ENCODE measurements around the gene TTC36. TPM values are rescaled to one million over a fixed set of nuclear protein-coding genes. Genes with fewer than 3 reads are reported as not detected.
A peak's percentile ranks its signal among the peaks of the same experiment; 100 is the strongest.

Gene TTC36
- total RNA-seq, 1 donor from 2014 or later: not detected

DNA sequence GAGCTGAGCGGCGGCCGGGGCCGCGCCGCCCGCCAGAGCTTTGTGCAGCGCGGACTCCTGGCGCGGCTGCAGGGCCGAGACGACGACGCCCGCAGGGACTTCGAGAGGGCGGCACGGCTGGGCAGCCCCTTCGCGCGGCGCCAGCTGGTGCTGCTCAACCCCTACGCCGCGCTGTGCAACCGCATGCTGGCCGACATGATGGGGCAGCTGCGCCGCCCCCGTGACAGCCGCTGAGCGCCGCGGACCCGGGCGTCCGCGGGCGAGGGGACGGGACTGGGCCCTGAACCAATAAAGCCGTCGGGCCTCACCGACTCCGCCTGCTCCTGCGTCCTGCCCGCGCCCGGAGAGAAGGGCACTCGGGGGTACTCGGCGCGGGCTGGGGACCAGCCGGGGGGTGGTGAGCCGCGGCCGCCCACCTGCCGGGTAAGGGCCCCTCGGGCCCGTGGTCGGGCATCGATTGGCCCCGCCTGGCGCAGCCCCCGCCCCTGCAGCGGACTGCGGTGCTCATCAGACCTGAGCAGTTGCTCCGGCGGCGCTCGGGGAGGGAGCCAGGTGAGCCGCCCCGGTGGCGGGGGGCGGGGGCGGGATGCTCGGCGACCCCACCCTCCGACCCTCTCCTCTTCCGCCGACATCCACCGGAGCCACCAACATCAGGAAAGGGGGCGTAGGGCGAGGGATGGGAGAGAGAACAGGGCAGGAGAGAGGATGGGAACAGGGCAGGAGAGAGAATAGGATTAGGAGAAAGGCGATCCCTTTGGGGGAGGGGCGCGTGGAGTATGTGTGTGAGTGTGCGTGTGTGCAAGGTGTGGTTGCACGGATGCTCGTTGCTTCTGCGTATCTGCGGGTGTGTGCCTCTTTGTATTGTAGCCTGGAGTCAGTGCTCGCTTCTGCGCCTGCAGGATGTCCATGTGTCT is 3.7 kb downstream of the TTC36 start, which contains the start of gene TMEM25:
TSS of gene TMEM25 (plus strand) at position 510 of the 914 bp plus-strand sequence. CDS start 610 bp downstream, outside the sequence.
- Histone ChIP-seq H3K4me2 (peak within 1 kb of the TSS; percentile 81), H3F3A (ENCODE audit: low read depth) (peaks cover 38% of the 10 kb centered on the region), H3K27ac (no peak within 1 kb of the TSS), H3K9me3 (ENCODE audit: low read depth) (no peaks in the 10 kb centered on the region), H3K27me3 (no peaks in the 10 kb centered on the region), H4K20me1 (ENCODE audit: low read depth) (no peaks in the 10 kb centered on the region), H2AFZ (replicated peaks) (peak within 1 kb of the TSS; percentile 95), H3K9ac (peak within 1 kb of the TSS; percentile 10), H3K4me3 (peak within 1 kb of the TSS; percentile 94), H3K79me2 (ENCODE audit: low read depth) (peaks cover 11% of the 10 kb centered on the region), H3K36me3 (no peaks in the 10 kb centered on the region), H3K4me1 (peaks cover 24% of the 10 kb centered on the region)
- peak; percentile 87 for DNase-seq (ENCODE audit: low spot score)
- peak within 1 kb of the TSS; percentile 98 for H3K4me3 Mint-ChIP-seq
- TF ChIP-seq EZH2phosphoT487 (IDR thresholded peaks at IDR 0.05) (peak; percentile 26), EZH2 (IDR thresholded peaks at IDR 0.05) (peak; percentile 38)
- TF ChIP-seq, protein P1, sequence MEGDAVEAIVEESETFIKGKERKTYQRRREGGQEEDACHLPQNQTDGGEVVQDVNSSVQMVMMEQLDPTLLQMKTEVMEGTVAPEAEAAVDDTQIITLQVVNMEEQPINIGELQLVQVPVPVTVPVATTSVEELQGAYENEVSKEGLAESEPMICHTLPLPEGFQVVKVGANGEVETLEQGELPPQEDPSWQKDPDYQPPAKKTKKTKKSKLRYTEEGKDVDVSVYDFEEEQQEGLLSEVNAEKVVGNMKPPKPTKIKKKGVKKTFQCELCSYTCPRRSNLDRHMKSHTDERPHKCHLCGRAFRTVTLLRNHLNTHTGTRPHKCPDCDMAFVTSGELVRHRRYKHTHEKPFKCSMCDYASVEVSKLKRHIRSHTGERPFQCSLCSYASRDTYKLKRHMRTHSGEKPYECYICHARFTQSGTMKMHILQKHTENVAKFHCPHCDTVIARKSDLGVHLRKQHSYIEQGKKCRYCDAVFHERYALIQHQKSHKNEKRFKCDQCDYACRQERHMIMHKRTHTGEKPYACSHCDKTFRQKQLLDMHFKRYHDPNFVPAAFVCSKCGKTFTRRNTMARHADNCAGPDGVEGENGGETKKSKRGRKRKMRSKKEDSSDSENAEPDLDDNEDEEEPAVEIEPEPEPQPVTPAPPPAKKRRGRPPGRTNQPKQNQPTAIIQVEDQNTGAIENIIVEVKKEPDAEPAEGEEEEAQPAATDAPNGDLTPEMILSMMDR (IDR thresholded peaks at IDR 0.05): no peak
- H3K9me3 Mint-ChIP-seq: peaks cover 2% of the 10 kb centered on the region
- H3K36me3 Mint-ChIP-seq: peaks cover 9% of the 10 kb centered on the region
- peaks cover 8% of the 10 kb centered on the region for H3K27me3 Mint-ChIP-seq (ENCODE audit: insufficient read depth, low read depth)
- peak within 1 kb of the TSS; percentile 68 for H3K27ac Mint-ChIP-seq
- peaks cover 29% of the 10 kb centered on the region for H3K4me1 Mint-ChIP-seq

DNA sequence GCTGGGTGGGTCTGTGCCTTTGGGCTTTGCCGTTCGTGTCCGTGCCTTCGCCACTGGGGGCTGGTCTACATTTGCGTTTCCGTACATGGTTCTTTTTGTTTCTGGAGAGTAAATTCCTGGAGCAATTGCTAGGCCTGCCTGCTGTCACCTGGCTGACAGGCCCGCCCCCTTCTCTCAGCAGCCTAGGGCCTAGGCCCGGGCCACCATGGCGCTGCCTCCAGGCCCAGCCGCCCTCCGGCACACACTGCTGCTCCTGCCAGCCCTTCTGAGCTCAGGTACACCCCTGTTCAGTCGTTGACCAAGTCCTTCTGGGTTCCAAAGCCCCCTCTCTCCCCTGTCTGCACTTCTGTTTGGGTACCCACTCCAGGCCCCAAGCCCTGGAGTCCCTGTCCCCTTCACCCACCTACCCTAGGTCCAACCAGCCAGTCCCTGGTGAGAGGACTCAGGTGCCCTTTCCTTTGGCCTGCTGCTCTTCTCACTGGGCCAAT is 4.4 kb downstream of the TTC36 start:
- no peak overlapping the region for H3K9ac ChIP-seq
- TF ChIP-seq, protein P1 (IDR thresholded peaks at IDR 0.05): no peak
- TF ChIP-seq EZH2phosphoT487 (IDR thresholded peaks at IDR 0.05) (no peak), EZH2 (IDR thresholded peaks at IDR 0.05) (no peak)
- no peak for DNase-seq (ENCODE audit: low spot score)

DNA sequence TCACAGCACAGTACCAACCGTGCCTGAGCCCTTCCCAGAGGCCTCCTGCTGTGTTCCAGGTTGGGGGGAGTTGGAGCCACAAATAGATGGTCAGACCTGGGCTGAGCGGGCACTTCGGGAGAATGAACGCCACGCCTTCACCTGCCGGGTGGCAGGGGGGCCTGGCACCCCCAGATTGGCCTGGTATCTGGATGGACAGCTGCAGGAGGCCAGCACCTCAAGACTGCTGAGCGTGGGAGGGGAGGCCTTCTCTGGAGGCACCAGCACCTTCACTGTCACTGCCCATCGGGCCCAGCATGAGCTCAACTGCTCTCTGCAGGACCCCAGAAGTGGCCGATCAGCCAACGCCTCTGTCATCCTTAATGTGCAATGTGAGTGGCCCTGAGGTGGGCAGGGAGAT is 4.8 kb downstream of the TTC36 start:
- no peaks in the 10 kb centered on the region for H3K9me3 ChIP-seq (ENCODE audit: low read depth)
- TF ChIP-seq EZH2phosphoT487 (IDR thresholded peaks at IDR 0.05) (no peak), EZH2 (IDR thresholded peaks at IDR 0.05) (no peak)
- TF ChIP-seq, protein P1 (IDR thresholded peaks at IDR 0.05): no peak
- H3K79me2 ChIP-seq (ENCODE audit: low read depth): peaks cover 11% of the 10 kb centered on the region
- H3K4me3 ChIP-seq: peak overlapping the region; percentile 94
- H3K9ac ChIP-seq: no peak overlapping the region
- H2AFZ ChIP-seq (replicated peaks): no peak overlapping the region
- H3K4me1 Mint-ChIP-seq: peaks cover 29% of the 10 kb centered on the region
- no peaks in the 10 kb centered on the region for H3K27me3 ChIP-seq
- H3K36me3 Mint-ChIP-seq: peaks cover 9% of the 10 kb centered on the region
- no peak overlapping the region for H3K27ac Mint-ChIP-seq
- no peak overlapping the region for H3K27ac ChIP-seq
- H3K4me1 ChIP-seq: peaks cover 24% of the 10 kb centered on the region
- peaks cover 2% of the 10 kb centered on the region for H3K9me3 Mint-ChIP-seq
- H3K36me3 ChIP-seq: no peaks in the 10 kb centered on the region
- peaks cover 8% of the 10 kb centered on the region for H3K27me3 Mint-ChIP-seq (ENCODE audit: insufficient read depth, low read depth)
- no peaks in the 10 kb centered on the region for H4K20me1 ChIP-seq (ENCODE audit: low read depth)
- H3K4me3 Mint-ChIP-seq: peak overlapping the region; percentile 98
- DNase-seq (ENCODE audit: low spot score): no peak
- H3F3A ChIP-seq (ENCODE audit: low read depth): peaks cover 26% of the 10 kb centered on the region
- peak overlapping the region; percentile 81 for H3K4me2 ChIP-seq

More for the DNA sequence above, 4.4 kb downstream of the TTC36 start:
- Histone ChIP-seq H3K36me3 (no peaks in the 10 kb centered on the region), H3F3A (ENCODE audit: low read depth) (peaks cover 31% of the 10 kb centered on the region), H3K27ac (no peak overlapping the region), H3K9me3 (ENCODE audit: low read depth) (no peaks in the 10 kb centered on the region), H3K79me2 (ENCODE audit: low read depth) (peaks cover 11% of the 10 kb centered on the region), H4K20me1 (ENCODE audit: low read depth) (no peaks in the 10 kb centered on the region), H2AFZ (replicated peaks) (peak overlapping the region; percentile 95), H3K4me1 (peaks cover 24% of the 10 kb centered on the region), H3K4me2 (peak overlapping the region; percentile 81), H3K27me3 (no peaks in the 10 kb centered on the region), H3K4me3 (peak overlapping the region; percentile 94)
- Mint-ChIP-seq H3K4me1 (peaks cover 29% of the 10 kb centered on the region), H3K9me3 (peaks cover 2% of the 10 kb centered on the region), H3K27me3 (ENCODE audit: insufficient read depth, low read depth) (peaks cover 8% of the 10 kb centered on the region), H3K27ac (peak overlapping the region; percentile 68), H3K36me3 (peaks cover 9% of the 10 kb centered on the region), H3K4me3 (peak overlapping the region; percentile 98)
